ENCODE data around the gene TINAGL1. TPM values are rescaled to one million over a fixed set of nuclear protein-coding genes. Genes with fewer than 3 reads are reported as not detected.

The TINAGL1 gene
- total and polyA plus RNA-seq, 2 experiments from 2014 or later: 9.1 to 10.3 TPM

- H3K27me3 ChIP-seq: no peaks in the 10 kb centered on the region
- DNase-seq (ENCODE audit: low read depth in 1 of 2, low spot score in 1 of 2): no peak
- H3K27ac ChIP-seq: no peak overlapping the region
- H3K4me3 ChIP-seq: no peak overlapping the region
- TF ChIP-seq, protein P1, sequence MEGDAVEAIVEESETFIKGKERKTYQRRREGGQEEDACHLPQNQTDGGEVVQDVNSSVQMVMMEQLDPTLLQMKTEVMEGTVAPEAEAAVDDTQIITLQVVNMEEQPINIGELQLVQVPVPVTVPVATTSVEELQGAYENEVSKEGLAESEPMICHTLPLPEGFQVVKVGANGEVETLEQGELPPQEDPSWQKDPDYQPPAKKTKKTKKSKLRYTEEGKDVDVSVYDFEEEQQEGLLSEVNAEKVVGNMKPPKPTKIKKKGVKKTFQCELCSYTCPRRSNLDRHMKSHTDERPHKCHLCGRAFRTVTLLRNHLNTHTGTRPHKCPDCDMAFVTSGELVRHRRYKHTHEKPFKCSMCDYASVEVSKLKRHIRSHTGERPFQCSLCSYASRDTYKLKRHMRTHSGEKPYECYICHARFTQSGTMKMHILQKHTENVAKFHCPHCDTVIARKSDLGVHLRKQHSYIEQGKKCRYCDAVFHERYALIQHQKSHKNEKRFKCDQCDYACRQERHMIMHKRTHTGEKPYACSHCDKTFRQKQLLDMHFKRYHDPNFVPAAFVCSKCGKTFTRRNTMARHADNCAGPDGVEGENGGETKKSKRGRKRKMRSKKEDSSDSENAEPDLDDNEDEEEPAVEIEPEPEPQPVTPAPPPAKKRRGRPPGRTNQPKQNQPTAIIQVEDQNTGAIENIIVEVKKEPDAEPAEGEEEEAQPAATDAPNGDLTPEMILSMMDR (IDR thresholded peaks at IDR 0.05; ENCODE audit: low read depth, low read length): no peak
- H3K4me1 ChIP-seq (ENCODE audit: low read depth): peaks cover under 1% of the 10 kb centered on the region
- H3K9me3 ChIP-seq (ENCODE audit: low read depth): no peaks in the 10 kb centered on the region
- no peaks in the 10 kb centered on the region for H3K36me3 ChIP-seq
Measured at GRCh38 chr1:31569596-31570173, 6.6 kb upstream of the TINAGL1 start.

DNA sequence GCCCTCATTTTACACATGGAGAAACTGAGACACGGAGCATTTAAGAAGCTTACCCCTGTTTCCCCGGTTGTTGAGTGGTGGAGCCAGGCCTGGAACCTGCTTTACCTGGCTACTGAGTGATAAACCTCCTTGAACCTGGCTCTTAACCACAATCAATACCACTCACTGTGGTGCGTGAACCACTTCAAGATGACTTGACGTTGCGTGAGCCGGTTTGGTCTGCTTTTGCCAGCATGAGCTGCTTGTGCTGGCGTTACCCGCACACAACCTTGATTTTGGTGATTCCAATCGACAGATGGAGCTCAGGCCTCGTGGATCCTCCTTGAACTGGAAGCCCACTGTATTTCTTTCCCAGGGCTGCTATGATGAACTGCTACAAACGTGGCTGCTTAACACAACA, 6.1 kb upstream of the TINAGL1 start:
- Histone ChIP-seq H3K27me3 (no peaks in the 10 kb centered on the region), H3K4me1 (ENCODE audit: low read depth) (peaks cover 6% of the 10 kb centered on the region), H3K27ac (no peak overlapping the region), H3K36me3 (no peaks in the 10 kb centered on the region), H3K9me3 (ENCODE audit: low read depth) (no peaks in the 10 kb centered on the region), H3K4me3 (no peak overlapping the region)
- TF ChIP-seq, protein P1 (IDR thresholded peaks at IDR 0.05; ENCODE audit: low read depth, low read length): no peak
- DNase-seq (ENCODE audit: low read depth in 1 of 2, low spot score in 1 of 2): no peak

DNA sequence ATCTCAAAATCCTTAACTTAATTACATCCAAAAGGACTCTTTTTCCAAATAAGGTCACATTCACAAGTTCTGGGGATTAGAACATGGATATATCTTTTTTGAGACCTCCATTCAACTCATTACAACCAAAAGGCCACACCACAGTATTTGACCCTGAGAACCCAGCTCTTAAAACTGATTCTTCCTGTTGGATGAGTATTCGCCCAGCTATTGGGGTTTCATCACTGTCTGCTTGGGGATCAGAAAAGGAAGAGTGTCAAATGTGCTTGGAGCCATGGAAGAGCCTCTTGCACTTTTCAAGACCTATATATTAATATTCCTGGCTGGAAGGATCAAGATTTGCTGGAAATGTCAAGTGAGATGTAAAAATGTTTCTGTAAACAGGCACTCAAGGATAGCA, 5.4 kb upstream of the TINAGL1 start:
- TF ChIP-seq, protein P1 (IDR thresholded peaks at IDR 0.05; ENCODE audit: low read depth, low read length): no peak
- no peak overlapping the region for H3K27ac ChIP-seq
- H3K9me3 ChIP-seq (ENCODE audit: low read depth): no peaks in the 10 kb centered on the region
- DNase-seq (ENCODE audit: low read depth in 1 of 2, low spot score in 1 of 2): no peak
- H3K4me1 ChIP-seq (ENCODE audit: low read depth): peaks cover 6% of the 10 kb centered on the region
- H3K4me3 ChIP-seq: no peak overlapping the region
- no peaks in the 10 kb centered on the region for H3K27me3 ChIP-seq
- H3K36me3 ChIP-seq: no peaks in the 10 kb centered on the region

DNA sequence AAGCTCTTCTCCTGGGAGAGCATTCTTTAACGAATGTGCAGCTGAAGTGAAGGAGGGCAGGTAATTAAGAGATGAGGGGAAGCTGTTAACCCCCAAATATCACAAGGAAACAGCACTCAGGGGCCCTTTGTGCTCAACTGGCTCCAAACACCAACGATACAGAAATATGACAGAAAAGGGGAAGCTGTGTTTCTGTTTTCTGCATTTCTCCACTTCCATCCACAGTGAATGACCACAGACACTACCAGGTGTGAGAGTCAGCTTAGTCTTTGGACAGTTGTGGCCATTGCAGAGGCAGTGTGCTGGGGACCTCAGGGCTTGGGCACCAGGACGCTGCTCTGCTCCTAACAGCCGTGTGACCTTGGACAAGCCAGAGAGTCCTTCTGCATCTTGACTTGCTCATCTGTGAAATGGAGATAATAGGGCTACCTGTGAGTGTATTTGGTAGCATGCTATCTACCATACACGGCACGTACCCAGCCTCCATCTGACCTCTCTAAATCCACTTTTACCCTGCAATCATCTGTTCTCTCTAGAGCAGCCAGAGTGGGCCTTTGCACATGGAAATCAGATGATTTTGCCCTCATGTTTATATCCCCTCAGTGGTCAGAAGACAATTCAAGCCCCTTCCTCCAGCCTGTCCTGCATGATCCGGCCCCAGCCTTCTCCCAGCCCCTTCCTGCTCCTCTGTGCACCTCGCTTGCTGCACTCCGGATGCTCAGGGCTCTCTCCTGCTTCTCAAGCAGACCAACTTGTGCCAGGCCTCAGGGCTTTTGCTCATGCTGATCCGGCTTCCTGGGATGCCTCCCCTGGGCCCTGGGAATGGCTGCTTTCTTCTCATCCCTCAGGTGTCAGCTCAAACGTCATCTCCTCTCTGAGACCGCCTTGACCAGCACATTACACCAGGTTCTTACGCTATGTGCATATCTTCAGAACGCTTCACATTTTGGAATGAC, 4.7 kb upstream of the TINAGL1 start:
- Histone ChIP-seq H3K9me3 (ENCODE audit: low read depth) (no peaks in the 10 kb centered on the region), H3K27me3 (no peaks in the 10 kb centered on the region), H3K27ac (no peak overlapping the region), H3K4me1 (ENCODE audit: low read depth) (peaks cover 6% of the 10 kb centered on the region), H3K4me3 (no peak overlapping the region), H3K36me3 (no peaks in the 10 kb centered on the region)
- TF ChIP-seq, protein P1 (IDR thresholded peaks at IDR 0.05; ENCODE audit: low read depth, low read length): no peak
- DNase-seq (ENCODE audit: low read depth in 1 of 2, low spot score in 1 of 2): no peak

DNA sequence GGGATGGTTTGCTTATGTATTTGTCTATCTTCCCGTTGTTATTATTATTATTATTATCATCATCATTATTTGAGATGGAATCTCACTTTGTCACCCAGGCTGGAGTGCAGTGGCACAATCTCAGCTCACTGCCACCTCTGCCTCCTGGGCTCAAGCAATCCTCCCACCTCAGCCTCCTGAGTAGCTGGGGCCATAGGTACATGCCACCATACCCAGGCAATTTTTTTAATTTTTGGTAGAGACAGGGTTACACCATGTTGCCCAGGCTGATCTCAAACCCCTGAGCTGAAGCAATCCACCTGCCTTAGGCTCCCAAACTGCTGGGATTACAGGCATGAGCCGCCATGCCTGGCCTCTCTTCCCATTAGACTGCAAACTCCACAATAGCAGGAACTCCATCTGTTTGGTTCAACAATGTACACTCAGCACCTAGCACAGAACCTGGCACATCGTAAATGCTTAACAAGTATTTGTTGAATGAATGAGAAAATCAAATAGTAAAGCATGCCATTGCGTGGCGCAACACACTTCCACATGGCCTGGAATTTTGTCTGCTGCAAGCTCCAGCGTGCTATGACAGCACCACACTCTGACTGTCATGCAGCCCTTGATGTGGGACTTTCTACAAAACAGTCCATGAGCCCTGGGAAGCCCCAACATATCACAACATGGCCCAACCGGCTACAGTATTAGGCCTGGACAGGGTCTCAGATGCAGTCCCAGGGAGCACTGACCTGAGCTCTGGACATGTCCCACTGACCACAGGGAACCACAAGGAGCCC, 3.8 kb upstream of the TINAGL1 start:
- Histone ChIP-seq H3K36me3 (no peaks in the 10 kb centered on the region), H3K4me3 (no peak overlapping the region), H3K27me3 (no peaks in the 10 kb centered on the region), H3K4me1 (ENCODE audit: low read depth) (peaks cover 6% of the 10 kb centered on the region), H3K27ac (no peak overlapping the region), H3K9me3 (ENCODE audit: low read depth) (no peaks in the 10 kb centered on the region)
- peak in 1 of 2 donors; percentile 65 for DNase-seq (ENCODE audit: low read depth in 1 of 2, low spot score in 1 of 2)
- TF ChIP-seq, protein P1 (IDR thresholded peaks at IDR 0.05; ENCODE audit: low read depth, low read length): no peak
